Iris pigment epithelial cell (primary cell): Measurements from ENCODE around the gene JMJD7.

Experiments
- DNase-seq: peaks from one replicate; pipeline ENCODE4 v3.0.0-alpha.2; 2011; ENCODE audit warnings: low read depth

JMJD7 gene

GRCh38 chr15:41844814-41845213 lies 16.9 kb downstream of the JMJD7 start:
- no peak for DNase-seq

GRCh38 chr15:41847206-41847605 lies 19.3 kb downstream of the JMJD7 start:
- no peak for DNase-seq

GRCh38 chr15:41847981-41848380 lies 20.1 kb downstream of the JMJD7 start:
- no peak for DNase-seq

- no peak for DNase-seq
Observed at GRCh38 chr15:41848631-41849030, 20.7 kb downstream of the JMJD7 start.

- DNase-seq = no peak
Observed at GRCh38 chr15:41849204-41849603, 21.3 kb downstream of the JMJD7 start.

GRCh38 chr15:41849861-41850260 lies 22.0 kb downstream of the JMJD7 start:
- DNase-seq = no peak

GRCh38 chr15:41850482-41851166 lies 22.7 kb downstream of the JMJD7 start:
- no peak for DNase-seq

GRCh38 chr15:41851167-41851523 lies 23.3 kb downstream of the JMJD7 start:
- no peak for DNase-seq

GRCh38 chr15:41851755-41852370 lies 24.0 kb downstream of the JMJD7 start:
- no peak for DNase-seq

- no peak for DNase-seq
Observed at GRCh38 chr15:41852736-41853590, 25.1 kb downstream of the JMJD7 start.

- DNase-seq = no peak
Observed at GRCh38 chr15:41853831-41854230, 25.9 kb downstream of the JMJD7 start.

- DNase-seq = no peak
Observed at GRCh38 chr15:41854443-41854842, 26.6 kb downstream of the JMJD7 start.

GRCh38 chr15:41855261-41855961 lies 27.5 kb downstream of the JMJD7 start:
- DNase-seq = no peak

GRCh38 chr15:41856262-41856661 lies 28.4 kb downstream of the JMJD7 start:
- no peak for DNase-seq

- DNase-seq = no peak
Observed at GRCh38 chr15:41856716-41857115, 28.8 kb downstream of the JMJD7 start.

GRCh38 chr15:41857316-41857715 lies 29.4 kb downstream of the JMJD7 start:
- no peak for DNase-seq

- DNase-seq = no peak
Observed at GRCh38 chr15:41858756-41859155, 30.9 kb downstream of the JMJD7 start.

- no peak for DNase-seq
Observed at GRCh38 chr15:41860049-41860828, 32.3 kb downstream of the JMJD7 start.

- no peak for DNase-seq
Observed at GRCh38 chr15:41861736-41862356, 34.0 kb downstream of the JMJD7 start.

GRCh38 chr15:41862515-41863116 lies 34.7 kb downstream of the JMJD7 start:
- no peak for DNase-seq
